Lung (tissue), 16 donors: ENCODE results near the gene SLC7A4. TPM values are rescaled to one million over a fixed set of nuclear protein-coding genes. Genes with fewer than 3 reads are reported as not detected.

ENCODE experiments used
- ATAC-seq: fragments of 200-7000 bp; cut with Tn5 transposase; one replicate; pipeline ENCODE4 v1.9.1; 2020; ENCODE audit warnings: moderate number of reproducible peaks; ENCODE audit not compliant: insufficient read depth, low FRiP score
- DNase-seq, 3 donors: peaks; one replicate each; pipeline ENCODE4 v3.0.0-alpha.2; 2013 to 2017
- H3K27ac ChIP-seq, 2 donors: one replicate each; pipeline ENCODE4 v1.5.1; 2013; ENCODE audit warnings: mild to moderate bottlenecking in 2 of 2, moderate library complexity in 2 of 2, control low read depth in 1 of 2, inconsistent platforms in 1 of 2, low read depth in 1 of 2, low read length in 1 of 2
- H3K27me3 ChIP-seq, 3 donors: one replicate each; pipeline ENCODE4 v1.5.1; 2013; ENCODE audit warnings: low read length in 2 of 3; ENCODE audit not compliant: control insufficient read depth in 3 of 3, insufficient read depth in 3 of 3
- H3K36me3 ChIP-seq, 4 donors: one replicate each; pipeline ENCODE4 v1.5.1; 2013; ENCODE audit warnings: low read length in 4 of 4, mild to moderate bottlenecking in 1 of 4, moderate library complexity in 1 of 4; ENCODE audit not compliant: control insufficient read depth in 4 of 4, insufficient read depth in 4 of 4
- H3K4me1 ChIP-seq, 5 donors: one replicate each; pipeline ENCODE4 v1.5.1; 2013; ENCODE audit warnings: low read length in 5 of 5, mild to moderate bottlenecking in 2 of 5, moderate library complexity in 1 of 5; ENCODE audit not compliant: control insufficient read depth in 5 of 5, insufficient read depth in 5 of 5
- H3K4me3 ChIP-seq: one replicate; pipeline ENCODE4 v1.5.1; 2013; ENCODE audit warnings: mild to moderate bottlenecking, control low read depth, moderate library complexity
- H3K9ac ChIP-seq, 2 donors: one replicate each; pipeline ENCODE4 v1.5.1; 2013; ENCODE audit warnings: low read length in 2 of 2, control low read depth in 1 of 2; ENCODE audit not compliant: insufficient read depth in 1 of 2
- H3K9me3 ChIP-seq, 4 donors: one replicate each; pipeline ENCODE4 v1.5.1; 2013; ENCODE audit warnings: low read length in 3 of 4, mild to moderate bottlenecking in 1 of 4, moderate library complexity in 1 of 4; ENCODE audit not compliant: control insufficient read depth in 4 of 4, insufficient read depth in 3 of 4
- CTCF ChIP-seq: IDR thresholded peaks from 2 replicates; pipeline ENCODE4 v1.5.1; 2012; ENCODE audit warnings: mild to moderate bottlenecking; ENCODE audit errors: control extremely low read depth, extremely low read depth
- WGBS, 2 donors: extraction: QIAGEN DNeasy Blood & Tissue Kit; methylation state at CpG; one replicate each; pipeline ENCODE4 v1.1.7; 2013; 5-methylcytosine and 5-hydroxymethylcytosine counted together
- long read RNA-seq, 5 donors: transcript quantifications; one replicate each; lab custom pipeline, GENCODE V29; 2026
- polyA plus RNA-seq, 2 donors: library from polyadenylated mRNA; stranded (reverse); fragments of 200-250 nt; gene quantifications; one replicate each; pipeline ENCODE4 v1.2.1, GENCODE V29; 2013
- total RNA-seq, 2 donors: library from RNA; depleted of rRNA in 1 of 2; stranded (reverse); fragments of >200 nt in 1 of 2; gene quantifications; one replicate each; pipeline ENCODE4 v1.2.1, GENCODE V29; 2014 to 2021
- donor health status: control.
- donor health status: control.
- donor health status: Bipolar disorder and iron deficiency.
- donor health status: healthy.
- donor health status: DM: yes; HTN: yes; CAD: no.

Gene SLC7A4, protein sequence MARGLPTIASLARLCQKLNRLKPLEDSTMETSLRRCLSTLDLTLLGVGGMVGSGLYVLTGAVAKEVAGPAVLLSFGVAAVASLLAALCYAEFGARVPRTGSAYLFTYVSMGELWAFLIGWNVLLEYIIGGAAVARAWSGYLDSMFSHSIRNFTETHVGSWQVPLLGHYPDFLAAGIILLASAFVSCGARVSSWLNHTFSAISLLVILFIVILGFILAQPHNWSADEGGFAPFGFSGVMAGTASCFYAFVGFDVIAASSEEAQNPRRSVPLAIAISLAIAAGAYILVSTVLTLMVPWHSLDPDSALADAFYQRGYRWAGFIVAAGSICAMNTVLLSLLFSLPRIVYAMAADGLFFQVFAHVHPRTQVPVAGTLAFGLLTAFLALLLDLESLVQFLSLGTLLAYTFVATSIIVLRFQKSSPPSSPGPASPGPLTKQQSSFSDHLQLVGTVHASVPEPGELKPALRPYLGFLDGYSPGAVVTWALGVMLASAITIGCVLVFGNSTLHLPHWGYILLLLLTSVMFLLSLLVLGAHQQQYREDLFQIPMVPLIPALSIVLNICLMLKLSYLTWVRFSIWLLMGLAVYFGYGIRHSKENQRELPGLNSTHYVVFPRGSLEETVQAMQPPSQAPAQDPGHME
- total RNA-seq: 1 to 10 TPM in 1 of 2 donors, under 1 TPM in 1; 0.63 to 1.1 TPM
- polyA plus RNA-seq: under 1 TPM; 0.18 to 0.96 TPM
- long read RNA-seq, donor 1: 0 reads
- long read RNA-seq, donor 2: 0 reads
- long read RNA-seq, donor 3: 0 reads
- long read RNA-seq, donor 4: 0 reads
- long read RNA-seq, donor 5: 0 reads

DNA sequence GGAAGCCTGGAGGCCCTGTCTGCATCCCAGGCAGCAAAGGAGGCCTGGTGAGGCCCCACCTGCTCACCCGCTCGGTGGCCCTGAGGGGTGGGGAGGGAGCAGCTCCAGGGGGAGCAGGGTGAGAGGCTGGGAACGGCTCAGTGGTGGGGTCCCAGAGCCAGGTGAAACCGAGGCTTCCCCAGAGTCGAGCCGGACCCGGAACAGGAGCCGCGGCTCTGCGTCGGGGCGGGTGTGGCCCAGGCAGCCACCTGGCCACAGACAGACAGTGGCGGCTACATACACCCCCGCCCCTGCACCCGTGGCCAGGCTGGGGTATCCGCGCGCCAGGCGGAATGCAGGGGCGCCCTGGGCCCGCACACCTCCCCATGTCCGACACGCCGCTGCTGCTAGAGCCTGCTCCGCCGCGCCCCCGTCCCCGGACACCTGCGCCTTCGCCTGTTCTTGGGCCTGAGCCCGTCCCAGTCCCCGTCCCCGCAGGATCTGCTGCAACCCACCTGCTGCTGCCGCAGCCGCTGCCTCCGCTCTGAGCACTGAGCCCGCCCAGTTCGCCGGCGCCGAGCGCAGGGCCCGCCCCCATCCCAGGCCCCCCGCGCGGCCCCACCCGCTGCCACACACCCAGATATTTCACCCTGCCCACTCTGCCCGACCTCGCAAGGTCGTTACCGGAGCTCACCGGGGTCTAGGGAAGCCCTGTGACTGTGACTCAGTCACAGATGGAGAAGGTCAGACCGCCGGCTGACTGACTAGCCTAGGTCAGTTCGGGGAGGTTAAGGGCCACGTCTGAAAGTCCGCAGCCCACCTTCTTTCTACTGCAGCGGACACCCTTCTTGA is at the start of gene SLC7A4:
Gene SLC7A4, minus strand, starts transcription at position 525 of the 831 bp plus-strand sequence. CDS start 749 bp downstream, outside the sequence.
- no peaks in the 10 kb centered on the region for H3K36me3 ChIP-seq
- H3K9ac ChIP-seq: no peak within 1 kb of the TSS
- H3K27ac ChIP-seq: no peak within 1 kb of the TSS
- no peaks in the 10 kb centered on the region for H3K9me3 ChIP-seq
- H3K4me1 ChIP-seq: peaks cover 0 to 3% (median 0%) of the 10 kb centered on the region in 5 donors
- H3K27me3 ChIP-seq: peaks cover 0 to 9% (median 0%) of the 10 kb centered on the region in 3 donors
- DNase-seq (no peak), ATAC-seq (no peak)
- no peak within 1 kb of the TSS for H3K4me3 ChIP-seq
- TF ChIP-seq CTCF: no peak
- WGBS, 2 donors: 7 to 13% methylated on average over 49 to 59 of the region's 59 CpGs

DNA sequence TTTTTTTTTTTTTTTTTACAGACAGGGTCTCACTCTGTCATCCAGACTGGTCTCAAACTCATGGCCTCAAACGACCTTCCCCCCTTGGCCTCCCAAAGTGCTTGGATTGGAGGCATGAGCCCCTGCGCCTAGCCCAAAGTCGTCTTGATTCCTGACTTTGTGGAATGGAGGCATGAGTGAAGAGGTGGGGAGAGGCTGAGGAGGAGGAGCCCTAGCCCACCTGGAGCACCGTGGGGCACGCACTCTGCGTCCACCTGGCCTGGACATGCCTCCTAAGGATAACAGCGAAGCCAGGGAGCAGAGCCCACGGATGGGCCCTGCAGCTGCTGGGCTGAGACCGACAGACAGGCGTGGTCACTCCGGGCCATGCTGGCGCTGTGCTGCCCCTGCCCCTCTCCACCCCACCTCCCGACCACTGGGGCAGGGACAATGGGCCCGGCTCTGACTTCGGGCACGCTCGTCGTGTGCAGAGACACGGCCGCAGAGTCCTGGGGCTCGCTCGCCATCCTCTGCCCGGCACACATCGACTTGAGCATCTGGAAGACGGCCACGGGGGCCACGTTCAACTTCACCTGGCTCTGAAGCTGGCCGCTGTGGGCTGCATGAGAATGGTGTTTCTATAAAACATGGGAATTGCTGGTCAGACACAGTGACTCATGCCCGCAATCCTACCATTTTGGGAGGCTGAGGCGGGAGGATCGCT is 48.2 kb upstream of the SLC7A4 start:
- Histone ChIP-seq H3K4me1 (no peaks in the 10 kb centered on the region), H3K9me3 (no peaks in the 10 kb centered on the region), H3K27ac (no peak overlapping the region), H3K4me3 (no peak overlapping the region), H3K9ac (no peak overlapping the region), H3K36me3 (no peaks in the 10 kb centered on the region), H3K27me3 (no peaks in the 10 kb centered on the region)
- WGBS, 2 donors: 88 to 93% methylated on average over 31 of the region's 31 CpGs
- DNase-seq (no peak), ATAC-seq (no peak)
- no peak for TF ChIP-seq CTCF

GRCh38 chr22:21079493-21079892 is 47.1 kb upstream of the SLC7A4 start:
- DNase-seq (no peak), ATAC-seq (no peak)
- 86 to 89% methylated on average over 5 of the region's 5 CpGs for WGBS, 2 donors
- no peak for TF ChIP-seq CTCF
- no peaks in the 10 kb centered on the region for H3K4me1 ChIP-seq
- no peak overlapping the region for H3K9ac ChIP-seq
- H3K27ac ChIP-seq: no peak overlapping the region
- H3K27me3 ChIP-seq: no peaks in the 10 kb centered on the region
- H3K36me3 ChIP-seq: no peaks in the 10 kb centered on the region
- no peak overlapping the region for H3K4me3 ChIP-seq
- no peaks in the 10 kb centered on the region for H3K9me3 ChIP-seq
